Left lobe of liver (tissue), 2 donors: ENCODE measurements around the gene CEBPA. TPM values are rescaled to one million over a fixed set of nuclear protein-coding genes. Genes with fewer than 3 reads are reported as not detected.

ENCODE experiments used
- ATAC-seq: fragments of 200-7000 bp; cut with Tn5 transposase; one replicate; pipeline ENCODE4 v1.9.1; 2020; ENCODE audit warnings: mild to moderate bottlenecking, moderate library complexity
- DNase-seq: peaks from one replicate; pipeline ENCODE4 v3.0.0-alpha.2; 2020; ENCODE audit warnings: low spot score
- total RNA-seq: library from RNA; stranded (reverse); gene quantifications from one replicate; pipeline ENCODE4 v1.2.1, GENCODE V29; 2021
- donor health status: DM: no; HTN: no; CAD: no; lungs with moderate emphysema.
- donor health status: DM: no; HTN: yes; CAD: no.

Gene CEBPA
- total RNA-seq, 1 donor from 2014 or later, result 185 TPM

GRCh38 chr19:33290082-33290815 lies 12.1 kb downstream of the CEBPA start:
- no peak for ATAC-seq

GRCh38 chr19:33289261-33289660 lies 13.1 kb downstream of the CEBPA start:
- ATAC-seq (no peak), DNase-seq (no peak)

More at GRCh38 chr19:33290082-33290815, 12.1 kb downstream of the CEBPA start:
- DNase-seq, result no peak

GRCh38 chr19:33288666-33289065 lies 13.7 kb downstream of the CEBPA start:
- ATAC-seq, result no peak

GRCh38 chr19:33287927-33288326 lies 14.4 kb downstream of the CEBPA start:
- ATAC-seq (no peak), DNase-seq (no peak)

More at GRCh38 chr19:33288666-33289065, 13.7 kb downstream of the CEBPA start:
- DNase-seq, result no peak

GRCh38 chr19:33287438-33287837 lies 14.9 kb downstream of the CEBPA start:
- no peak for ATAC-seq
- no peak for DNase-seq

GRCh38 chr19:33286899-33287298 lies 15.4 kb downstream of the CEBPA start:
- ATAC-seq (no peak), DNase-seq (no peak)

- ATAC-seq (peak; percentile 74), DNase-seq (peak; percentile 64)
Observed at GRCh38 chr19:33285441-33285927, 16.9 kb downstream of the CEBPA start.

- no peak for DNase-seq
- ATAC-seq, result no peak
Observed at GRCh38 chr19:33284756-33285155, 17.6 kb downstream of the CEBPA start.

- DNase-seq, result no peak
Observed at GRCh38 chr19:33284146-33284643, 18.1 kb downstream of the CEBPA start.

GRCh38 chr19:33283589-33283988 lies 18.7 kb downstream of the CEBPA start:
- no peak for ATAC-seq
- no peak for DNase-seq

More at GRCh38 chr19:33284146-33284643, 18.1 kb downstream of the CEBPA start:
- no peak for ATAC-seq

GRCh38 chr19:33282036-33282671 lies 20.2 kb downstream of the CEBPA start:
- DNase-seq, result no peak
- no peak for ATAC-seq

GRCh38 chr19:33281296-33281926 lies 20.9 kb downstream of the CEBPA start:
- ATAC-seq (no peak), DNase-seq (no peak)

- DNase-seq, result no peak
Observed at GRCh38 chr19:33280351-33280921, 21.9 kb downstream of the CEBPA start.

GRCh38 chr19:33279430-33280350 lies 22.6 kb downstream of the CEBPA start:
- DNase-seq (peak; percentile 74), ATAC-seq (peak; percentile 24)

More at GRCh38 chr19:33280351-33280921, 21.9 kb downstream of the CEBPA start:
- ATAC-seq, result no peak

- ATAC-seq, result peak; percentile 66
- peak; percentile 93 for DNase-seq
Observed at GRCh38 chr19:33278403-33279269, 23.7 kb downstream of the CEBPA start.

GRCh38 chr19:33278023-33278402 lies 24.3 kb downstream of the CEBPA start:
- peak; percentile 22 for ATAC-seq
- DNase-seq, result peak; percentile 74

- DNase-seq, result no peak
- ATAC-seq, result no peak
Observed at GRCh38 chr19:33277434-33277833, 24.9 kb downstream of the CEBPA start.

GRCh38 chr19:33275933-33276619 lies 26.3 kb downstream of the CEBPA start:
- peak; percentile 67 for ATAC-seq
- peak; percentile 97 for DNase-seq
